HCT116 (cell line): Measurements from ENCODE around the gene CFAP58.

Source experiments
- CTCF ChIP-seq, 3 experiments: fragments of 200-600 bp in 1 of 3; sonication (generic) in 1 of 3; IDR thresholded peaks in 2 of 3; conservative IDR thresholded peaks in 1 of 3; 2 replicates each; pipeline ENCODE4 v1.5.1; 2012 to 2017; ENCODE audit warnings: low read depth in 2 of 3, low read length in 2 of 3, antibody characterized with exemption in 1 of 3, borderline replicate concordance in 1 of 3, control low read depth in 1 of 3, mild to moderate bottlenecking in 1 of 3, mixed read lengths in 1 of 3, mixed run types in 1 of 3, moderate library complexity in 1 of 3; ENCODE audit not compliant: insufficient read depth in 1 of 3
- FOSL1 ChIP-seq: IDR thresholded peaks from 2 replicates; pipeline ENCODE4 v1.6.1; 2012; ENCODE audit warnings: low read depth
- POLR2A ChIP-seq: IDR thresholded peaks from 2 replicates; pipeline ENCODE4 v1.7.0; 2011; ENCODE audit warnings: borderline replicate concordance; ENCODE audit not compliant: insufficient read depth, insufficient read length; ENCODE audit errors: extremely low read depth
- SP1 ChIP-seq: IDR thresholded peaks from 2 replicates; pipeline ENCODE4 v1.6.1; 2012; ENCODE audit warnings: low read depth

GRCh38 chr10:104327745-104328645, 25.6 kb upstream of the CFAP58 start:
- TF ChIP-seq CTCF (IDR thresholded peaks at IDR 0.05 in 2 of 3, conservative IDR thresholded peaks at IDR 0.05 in 1 of 3; ENCODE audit: borderline replicate concordance in 1 of 3, insufficient read depth in 1 of 3, low read depth in 2 of 3, low read length in 2 of 3), result no peak
- no peak for TF ChIP-seq SP1
- TF ChIP-seq POLR2A, result no peak
- no peak for TF ChIP-seq FOSL1
